Smooth muscle cell (in vitro differentiated cells): ENCODE results near the gene SLC35F5. TPM values are rescaled to one million over a fixed set of nuclear protein-coding genes. Genes with fewer than 3 reads are reported as not detected.
"Not testable (repeated sequence)": the region's sequence is repeated elsewhere in the genome, so short reads cannot be mapped to it uniquely, and the experiment has no call there.

ENCODE experiments used
- DNase-seq: peaks from one replicate; lab custom pipeline; 2025; ENCODE audit not compliant: unreplicated experiment; lab: John Stamatoyannopoulos, UW
- H2AFZ ChIP-seq: fragments of 200-600 bp; sonication (generic); 2 replicates; pipeline ENCODE4 v1.6.0; 2016; ENCODE audit warnings: antibody characterized with exemption, low read depth, mild to moderate bottlenecking
- H3F3A ChIP-seq: fragments of 200-600 bp; sonication (generic); 2 replicates; pipeline ENCODE4 v1.6.0; 2017; ENCODE audit warnings: antibody characterized with exemption, low read depth
- H3K27ac ChIP-seq: fragments of 200-600 bp; sonication (generic); 2 replicates; pipeline ENCODE4 v1.5.1; 2016; ENCODE audit warnings: low read depth, mild to moderate bottlenecking
- H3K27me3 ChIP-seq: fragments of 200-600 bp; sonication (generic); 2 replicates; pipeline ENCODE4 v1.6.1; 2016; ENCODE audit warnings: low read depth, mild to moderate bottlenecking
- H3K36me3 ChIP-seq: fragments of 200-600 bp; sonication (generic); 2 replicates; pipeline ENCODE4 v1.5.1; 2016; ENCODE audit warnings: low read depth
- H3K4me1 ChIP-seq: fragments of 200-600 bp; sonication (generic); 2 replicates; pipeline ENCODE4 v1.5.1; 2016; ENCODE audit warnings: low read depth
- H3K4me2 ChIP-seq: fragments of 200-600 bp; sonication (generic); 2 replicates; pipeline ENCODE4 v1.6.0; 2016; ENCODE audit warnings: mild to moderate bottlenecking
- H3K4me3 ChIP-seq: fragments of 200-600 bp; sonication (generic); 2 replicates; pipeline ENCODE4 v1.5.1; 2016; ENCODE audit warnings: mild to moderate bottlenecking
- H3K79me2 ChIP-seq: fragments of 200-600 bp; sonication (generic); 2 replicates; pipeline ENCODE4 v1.6.0; 2016; ENCODE audit warnings: low read depth, mild to moderate bottlenecking
- H3K9ac ChIP-seq: fragments of 200-600 bp; sonication (generic); 2 replicates; pipeline ENCODE4 v1.6.0; 2016; ENCODE audit warnings: low read depth
- H3K9me3 ChIP-seq: fragments of 200-600 bp; sonication (generic); replicated peaks from 2 replicates; pipeline ENCODE4 v1.5.1; 2016; ENCODE audit warnings: low read depth
- H4K20me1 ChIP-seq: fragments of 200-600 bp; sonication (generic); 2 replicates; pipeline ENCODE4 v1.6.0; 2016; ENCODE audit warnings: low read depth
- WGBS: methylation state at CpG from one replicate; pipeline ENCODE4 v1.1.7; 2016; ENCODE audit warnings: low lambda C conversion rate; 5-methylcytosine and 5-hydroxymethylcytosine counted together
- polyA plus RNA-seq: library from polyadenylated mRNA; unstranded; fragments of >200 nt; fragmentation: Nextera tagmentation; extraction: Ambion mirVana; gene quantifications from 2 replicates; pipeline ENCODE4 v1.2.1, GENCODE V29; 2016
- total RNA-seq: library from RNA; depleted of rRNA; stranded (reverse); fragments of >200 nt; gene quantifications from 2 replicates; pipeline ENCODE4 v1.2.3, GENCODE V29; 2014
- TF ChIP-seq, protein P1 (sequence below): fragments of 200-600 bp; sonication (generic); IDR thresholded peaks from 2 replicates; pipeline ENCODE4 v1.5.1; 2017; ENCODE audit warnings: borderline replicate concordance, mild to moderate bottlenecking, antibody characterized with exemption; ENCODE audit not compliant: insufficient read depth, poor library complexity, severe bottlenecking

The SLC35F5 gene
- total and polyA plus RNA-seq, 2 experiments from 2014 or later = 47.8 to 83.7 TPM

DNA sequence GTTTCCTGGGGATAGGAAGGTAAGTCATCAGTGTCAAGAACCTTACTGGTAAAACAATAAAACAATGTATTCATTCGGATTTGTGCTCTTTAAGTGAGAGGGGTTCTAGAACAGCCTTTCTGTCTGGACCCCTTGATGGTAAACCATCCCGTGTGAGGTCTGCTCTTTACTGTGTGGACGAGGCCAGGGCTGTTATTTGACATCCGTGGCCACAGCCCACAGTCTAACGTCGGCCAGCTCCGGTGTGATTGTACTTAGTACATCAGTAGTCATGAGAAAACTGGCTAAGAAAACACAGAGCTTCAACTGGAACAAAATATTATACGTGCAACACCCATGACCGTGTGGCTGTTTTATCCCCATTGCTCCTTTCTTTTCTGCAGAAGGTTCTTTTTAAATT, 62.0 kb downstream of the SLC35F5 start:
- Histone ChIP-seq H3K4me1 (no peaks in the 10 kb centered on the region), H3K4me2 (no peak overlapping the region), H4K20me1 (no peaks in the 10 kb centered on the region), H3K36me3 (no peaks in the 10 kb centered on the region), H3K9ac (no peak overlapping the region), H3K27ac (no peak overlapping the region), H3K4me3 (no peak overlapping the region), H3F3A (no peaks in the 10 kb centered on the region), H3K9me3 (no peaks in the 10 kb centered on the region), H3K27me3 (peaks cover 6% of the 10 kb centered on the region), H2AFZ (no peak overlapping the region), H3K79me2 (no peaks in the 10 kb centered on the region)
- 76% methylated on average over 9 of the region's 9 CpGs for WGBS
- TF ChIP-seq, protein P1, sequence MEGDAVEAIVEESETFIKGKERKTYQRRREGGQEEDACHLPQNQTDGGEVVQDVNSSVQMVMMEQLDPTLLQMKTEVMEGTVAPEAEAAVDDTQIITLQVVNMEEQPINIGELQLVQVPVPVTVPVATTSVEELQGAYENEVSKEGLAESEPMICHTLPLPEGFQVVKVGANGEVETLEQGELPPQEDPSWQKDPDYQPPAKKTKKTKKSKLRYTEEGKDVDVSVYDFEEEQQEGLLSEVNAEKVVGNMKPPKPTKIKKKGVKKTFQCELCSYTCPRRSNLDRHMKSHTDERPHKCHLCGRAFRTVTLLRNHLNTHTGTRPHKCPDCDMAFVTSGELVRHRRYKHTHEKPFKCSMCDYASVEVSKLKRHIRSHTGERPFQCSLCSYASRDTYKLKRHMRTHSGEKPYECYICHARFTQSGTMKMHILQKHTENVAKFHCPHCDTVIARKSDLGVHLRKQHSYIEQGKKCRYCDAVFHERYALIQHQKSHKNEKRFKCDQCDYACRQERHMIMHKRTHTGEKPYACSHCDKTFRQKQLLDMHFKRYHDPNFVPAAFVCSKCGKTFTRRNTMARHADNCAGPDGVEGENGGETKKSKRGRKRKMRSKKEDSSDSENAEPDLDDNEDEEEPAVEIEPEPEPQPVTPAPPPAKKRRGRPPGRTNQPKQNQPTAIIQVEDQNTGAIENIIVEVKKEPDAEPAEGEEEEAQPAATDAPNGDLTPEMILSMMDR = no peak
- no peak for DNase-seq

DNA sequence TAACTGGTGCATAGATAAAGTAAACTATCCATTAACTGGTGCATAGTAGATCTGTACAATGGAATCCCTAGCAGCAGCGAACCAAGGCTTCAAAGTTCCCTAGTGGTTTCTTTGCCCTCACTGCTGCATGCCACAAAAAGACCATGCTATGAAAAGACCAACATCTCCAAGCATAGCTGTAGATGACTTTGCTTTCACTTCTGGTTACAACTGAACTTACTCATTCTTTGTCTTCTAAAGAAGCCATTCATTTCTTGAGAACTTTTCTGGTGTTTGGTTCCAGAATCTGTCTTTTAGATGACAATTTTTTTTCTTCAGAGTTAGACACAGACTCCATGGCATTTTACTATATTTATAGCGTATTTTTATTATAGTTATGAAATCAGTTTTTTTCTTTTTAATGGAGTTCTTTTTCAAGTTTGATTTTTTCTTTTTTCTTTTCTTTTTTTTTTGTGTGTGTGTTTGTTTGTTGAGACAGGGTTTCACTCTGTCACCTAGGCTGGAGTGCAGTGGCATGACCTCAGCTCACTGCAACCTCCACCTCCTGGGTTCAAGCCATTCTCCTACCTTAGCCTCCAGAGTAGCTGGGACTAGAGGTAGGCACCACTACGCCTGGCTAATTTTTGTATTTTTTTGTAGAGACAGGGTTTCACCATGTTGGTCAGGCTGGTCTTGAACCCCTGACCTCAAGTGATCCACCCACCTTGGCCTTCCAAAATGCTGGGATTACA, 63.6 kb downstream of the SLC35F5 start:
- H4K20me1 ChIP-seq = no peaks in the 10 kb centered on the region
- peaks cover 6% of the 10 kb centered on the region for H3K27me3 ChIP-seq
- H3F3A ChIP-seq = no peaks in the 10 kb centered on the region
- H3K4me2 ChIP-seq = no peak overlapping the region
- no peak overlapping the region for H3K27ac ChIP-seq
- H3K9me3 ChIP-seq = no peaks in the 10 kb centered on the region
- H3K79me2 ChIP-seq = no peaks in the 10 kb centered on the region
- 61% methylated on average over 3 of the region's 3 CpGs for WGBS
- TF ChIP-seq, protein P1 = no peak
- no peak overlapping the region for H3K9ac ChIP-seq
- DNase-seq = no peak
- no peaks in the 10 kb centered on the region for H3K4me1 ChIP-seq
- H2AFZ ChIP-seq = no peak overlapping the region
- H3K36me3 ChIP-seq = no peaks in the 10 kb centered on the region
- H3K4me3 ChIP-seq = no peak overlapping the region

DNA sequence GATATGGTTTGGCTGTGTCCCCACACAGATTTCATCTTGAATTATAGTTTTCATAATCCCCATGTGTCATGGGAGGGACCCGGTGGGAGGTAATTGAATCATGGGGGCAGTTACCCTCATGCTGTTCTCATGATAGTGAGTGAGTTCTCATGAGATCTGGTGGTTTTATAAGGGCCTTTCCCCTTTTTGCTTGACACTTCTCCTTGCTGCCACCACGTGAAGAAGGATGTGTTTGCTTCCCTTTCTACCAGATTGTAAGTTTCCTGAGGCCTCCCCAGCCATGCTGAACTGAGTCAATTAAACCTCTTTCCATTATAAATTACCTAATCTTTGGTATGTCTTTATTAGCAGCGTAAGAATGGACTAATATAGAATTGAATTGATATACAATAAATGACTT, 65.6 kb downstream of the SLC35F5 start:
- H4K20me1 ChIP-seq, H3K36me3 ChIP-seq, H3K9ac ChIP-seq, H3K4me3 ChIP-seq, H3K27me3 ChIP-seq, H3F3A ChIP-seq, H3K9me3 ChIP-seq, H3K79me2 ChIP-seq, H2AFZ ChIP-seq, H3K27ac ChIP-seq, H3K4me2 ChIP-seq, H3K4me1 ChIP-seq, DNase-seq: not testable (repeated sequence)
- 63% methylated on average over 3 of the region's 3 CpGs for WGBS

DNA sequence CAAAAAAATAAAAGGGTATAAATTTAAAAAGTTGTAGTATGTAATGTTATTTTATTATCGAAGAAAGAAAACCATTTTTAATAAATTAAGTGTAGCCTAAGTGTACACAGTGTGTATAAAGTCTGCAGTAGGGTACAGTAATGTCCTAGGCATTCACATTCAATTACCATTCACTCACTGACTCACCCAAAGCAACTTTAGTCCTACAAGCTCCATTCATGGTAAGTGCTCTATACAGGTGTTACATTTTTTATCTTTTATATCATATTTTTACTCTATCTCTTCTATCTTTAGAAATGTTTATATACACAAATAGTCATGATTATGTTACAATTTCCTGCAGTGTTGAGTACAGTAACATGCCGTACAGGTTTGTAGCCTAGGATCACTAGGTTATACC, 69.9 kb downstream of the SLC35F5 start:
- Histone ChIP-seq H3K27ac (no peak overlapping the region), H3K4me1 (no peaks in the 10 kb centered on the region), H3K4me2 (no peak overlapping the region), H3K9ac (no peak overlapping the region), H3K9me3 (no peaks in the 10 kb centered on the region), H3F3A (no peaks in the 10 kb centered on the region), H2AFZ (no peak overlapping the region), H3K79me2 (no peaks in the 10 kb centered on the region), H3K4me3 (no peak overlapping the region), H4K20me1 (no peaks in the 10 kb centered on the region), H3K27me3 (peaks cover 1% of the 10 kb centered on the region), H3K36me3 (no peaks in the 10 kb centered on the region)
- DNase-seq = no peak
- 88% methylated on average over 2 of the region's 2 CpGs for WGBS
- TF ChIP-seq, protein P1 = no peak
